ENCODE measurements around the gene SH3TC1.
A peak's percentile ranks its signal among the peaks of the same experiment; 100 is the strongest.

The SH3TC1 gene

GRCh38 chr4:8239226-8239625 lies 40.1 kb downstream of the SH3TC1 start:
- ChIA-PET POLR2A (no interaction called here), CTCF (interaction anchor here (1.8 to 16.6 kb wide), 3 partner anchors 63 to 161 kb away, joined by 10 to 679 read pairs (median 21); no protein-coding TSS in a partner anchor)
- TF ChIP-seq, protein P1, sequence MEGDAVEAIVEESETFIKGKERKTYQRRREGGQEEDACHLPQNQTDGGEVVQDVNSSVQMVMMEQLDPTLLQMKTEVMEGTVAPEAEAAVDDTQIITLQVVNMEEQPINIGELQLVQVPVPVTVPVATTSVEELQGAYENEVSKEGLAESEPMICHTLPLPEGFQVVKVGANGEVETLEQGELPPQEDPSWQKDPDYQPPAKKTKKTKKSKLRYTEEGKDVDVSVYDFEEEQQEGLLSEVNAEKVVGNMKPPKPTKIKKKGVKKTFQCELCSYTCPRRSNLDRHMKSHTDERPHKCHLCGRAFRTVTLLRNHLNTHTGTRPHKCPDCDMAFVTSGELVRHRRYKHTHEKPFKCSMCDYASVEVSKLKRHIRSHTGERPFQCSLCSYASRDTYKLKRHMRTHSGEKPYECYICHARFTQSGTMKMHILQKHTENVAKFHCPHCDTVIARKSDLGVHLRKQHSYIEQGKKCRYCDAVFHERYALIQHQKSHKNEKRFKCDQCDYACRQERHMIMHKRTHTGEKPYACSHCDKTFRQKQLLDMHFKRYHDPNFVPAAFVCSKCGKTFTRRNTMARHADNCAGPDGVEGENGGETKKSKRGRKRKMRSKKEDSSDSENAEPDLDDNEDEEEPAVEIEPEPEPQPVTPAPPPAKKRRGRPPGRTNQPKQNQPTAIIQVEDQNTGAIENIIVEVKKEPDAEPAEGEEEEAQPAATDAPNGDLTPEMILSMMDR (IDR thresholded peaks at IDR 0.05; ENCODE audit: insufficient read depth, low read length, missing control alignments): no peak
- no peak overlapping the region for H3K4me3 ChIP-seq (ENCODE audit: low read depth, low read length)
- no peak for DNase-seq (ENCODE audit: low read depth, low spot score)

DNA sequence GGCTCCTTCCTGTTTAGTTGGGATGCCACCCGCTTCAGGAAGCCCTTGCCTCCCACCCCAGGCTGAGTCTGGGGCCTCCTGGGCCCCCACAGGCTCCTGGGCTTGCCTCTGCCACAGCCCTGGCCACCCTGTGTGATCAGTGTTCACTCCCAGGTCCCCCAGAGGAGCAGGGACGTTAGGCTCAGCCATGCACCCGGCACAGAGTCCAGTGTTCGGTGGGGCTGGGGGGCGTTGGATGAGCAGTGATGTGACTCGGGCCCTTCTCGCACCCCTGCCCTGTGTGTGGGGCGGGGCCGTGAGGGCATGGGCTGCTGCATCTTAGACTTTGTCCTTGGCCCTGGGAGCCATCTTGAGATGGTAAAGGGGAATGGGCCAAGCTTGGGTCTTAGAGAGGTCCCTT lies 40.6 kb downstream of the SH3TC1 start:
- DNase-seq (ENCODE audit: low read depth, low spot score): no peak
- ChIA-PET CTCF (interaction anchor here (1.4 to 16.6 kb wide), 4 partner anchors 11 to 161 kb away, joined by 7 to 679 read pairs (median 22); no protein-coding TSS in a partner anchor), POLR2A (no interaction called here)
- no peak overlapping the region for H3K4me3 ChIP-seq (ENCODE audit: low read depth, low read length)
- TF ChIP-seq, protein P1 (IDR thresholded peaks at IDR 0.05; ENCODE audit: insufficient read depth, low read length, missing control alignments): no peak

- POLR2A ChIA-PET: no interaction called here
- DNase-seq (ENCODE audit: low read depth, low spot score): no peak
- TF ChIP-seq, protein P1 (IDR thresholded peaks at IDR 0.05; ENCODE audit: insufficient read depth, low read length, missing control alignments): no peak
- CTCF ChIA-PET: interaction anchor here (1.0 to 16.6 kb wide), 7 partner anchors 9 to 175 kb away, joined by 3 to 679 read pairs (median 7); no protein-coding TSS in a partner anchor
- no peak overlapping the region for H3K4me3 ChIP-seq (ENCODE audit: low read depth, low read length)
These were observed 41.3 kb downstream of the SH3TC1 start for GRCh38 chr4:8240211-8241041.

DNA sequence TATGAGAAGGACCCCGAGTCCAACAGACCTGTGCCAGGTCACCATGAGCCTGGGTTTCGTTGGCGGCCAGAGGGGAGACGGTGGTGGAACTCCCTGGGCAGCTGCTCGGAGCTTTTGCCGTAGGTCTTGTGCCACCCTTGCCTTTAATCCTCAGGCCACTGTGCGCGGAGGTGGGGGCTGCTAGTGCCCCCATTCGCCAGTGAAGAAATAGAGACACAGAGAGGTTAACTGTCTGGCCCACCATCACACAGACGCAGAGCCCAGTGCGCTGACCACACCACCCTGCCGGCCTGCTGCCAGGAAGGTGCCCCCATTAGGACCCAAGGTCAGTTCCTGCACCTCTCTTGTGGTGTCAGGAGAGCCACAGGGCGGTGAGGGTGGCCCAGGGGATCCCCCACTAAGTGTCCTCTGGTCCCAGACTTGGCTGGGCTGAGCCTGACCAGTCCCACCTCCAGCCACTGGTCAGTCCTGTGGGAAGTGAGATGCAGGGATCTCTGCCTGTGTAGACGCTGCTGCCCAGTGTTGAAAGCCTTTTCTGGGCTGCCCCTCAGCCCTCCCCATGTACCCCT lies 42.2 kb downstream of the SH3TC1 start:
- ChIA-PET CTCF (interaction anchor here (0.7 to 16.6 kb wide), 29 partner anchors 10 to 227 kb away, joined by 3 to 679 read pairs (median 6); partner anchors contain the start of genes HTRA3 and SH3TC1), POLR2A (no interaction called here)
- DNase-seq (ENCODE audit: low read depth, low spot score): no peak
- TF ChIP-seq, protein P1 (IDR thresholded peaks at IDR 0.05; ENCODE audit: insufficient read depth, low read length, missing control alignments): no peak
- H3K4me3 ChIP-seq (ENCODE audit: low read depth, low read length): no peak overlapping the region

DNA sequence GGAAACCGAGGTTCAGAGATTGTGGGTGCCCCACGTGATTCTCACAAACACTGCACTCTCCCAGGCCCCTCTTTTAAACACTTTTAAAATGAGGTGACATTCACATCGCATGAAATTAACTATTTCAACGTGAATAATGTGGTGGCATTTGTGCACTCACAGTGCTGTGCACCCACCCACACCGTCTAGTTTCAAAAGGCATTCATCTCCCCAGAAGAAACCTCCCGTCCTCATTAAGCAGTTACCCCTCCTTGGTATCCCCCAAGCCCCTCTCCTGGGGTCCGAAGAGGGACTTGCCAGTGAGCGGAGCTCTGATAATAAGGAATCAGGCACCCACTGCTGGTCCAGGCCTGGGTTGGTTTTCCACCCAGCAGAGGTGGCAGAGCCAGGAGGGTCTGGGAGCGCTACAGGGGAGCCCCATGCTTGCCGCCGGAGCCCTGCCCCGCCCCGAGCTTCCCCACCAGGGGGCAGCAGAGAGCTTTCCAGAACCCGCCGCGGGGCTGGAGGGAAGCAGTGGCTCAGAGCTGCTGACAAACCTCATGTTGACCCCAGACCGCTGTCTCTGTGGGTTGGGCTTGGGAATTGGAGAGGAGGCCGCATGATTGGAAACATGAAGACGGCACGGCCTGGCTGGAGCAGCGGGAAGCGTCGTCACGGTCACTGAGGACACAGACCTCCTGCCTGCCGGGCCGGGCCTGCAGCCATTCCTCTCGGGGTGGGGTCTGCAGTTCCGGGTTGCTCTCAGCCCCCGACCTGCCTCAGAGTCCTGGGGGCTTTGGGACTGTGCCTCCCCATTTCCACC lies 43.0 kb downstream of the SH3TC1 start:
- peak; percentile 16 for DNase-seq (ENCODE audit: low read depth, low spot score)
- H3K4me3 ChIP-seq (ENCODE audit: low read depth, low read length): no peak overlapping the region
- TF ChIP-seq, protein P1 (IDR thresholded peaks at IDR 0.05; ENCODE audit: insufficient read depth, low read length, missing control alignments): peak; percentile 95
- CTCF ChIA-PET: interaction anchor here (0.6 to 16.6 kb wide), 38 partner anchors 9 to 227 kb away, joined by 3 to 679 read pairs (median 5); partner anchors contain the start of genes ACOX3, HTRA3, SH3TC1 and TRMT44
- POLR2A ChIA-PET: no interaction called here
